GM23248 (cell line): ENCODE results near the gene ITIH2. TPM values are rescaled to one million over a fixed set of nuclear protein-coding genes. Genes with fewer than 3 reads are reported as not detected.
A peak's percentile ranks its signal among the peaks of the same experiment; 100 is the strongest.

Experiments used
- DNase-seq: peaks from one replicate; pipeline ENCODE4 v3.0.0-alpha.2; 2015
- H2AFZ ChIP-seq: fragments of 200-600 bp; sonication (generic); 2 replicates; pipeline ENCODE4 v1.6.1; 2016; ENCODE audit warnings: antibody characterized with exemption
- H3F3A ChIP-seq: fragments of 200-600 bp; sonication (generic); 2 replicates; pipeline ENCODE4 v1.6.1; 2016; ENCODE audit warnings: mild to moderate bottlenecking, antibody characterized with exemption, mixed run types; ENCODE audit not compliant: insufficient read depth
- H3K27ac ChIP-seq: fragments of 200-600 bp; sonication (generic); 2 replicates; pipeline ENCODE4 v1.5.1; 2016; ENCODE audit warnings: mild to moderate bottlenecking
- H3K27me3 ChIP-seq: fragments of 200-600 bp; sonication (generic); replicated peaks from 2 replicates; pipeline ENCODE4 v1.6.1; 2016; ENCODE audit warnings: mild to moderate bottlenecking; ENCODE audit not compliant: insufficient read depth
- H3K36me3 ChIP-seq: fragments of 200-600 bp; sonication (generic); 2 replicates; pipeline ENCODE4 v1.6.1; 2016; ENCODE audit warnings: low read depth, mild to moderate bottlenecking
- H3K4me1 ChIP-seq: fragments of 200-600 bp; sonication (generic); 2 replicates; pipeline ENCODE4 v1.6.1; 2016; ENCODE audit warnings: mild to moderate bottlenecking; ENCODE audit not compliant: insufficient read depth
- H3K4me2 ChIP-seq: fragments of 200-600 bp; sonication (generic); one replicate; pipeline ENCODE4 v1.6.1; 2016; ENCODE audit warnings: mild to moderate bottlenecking; ENCODE audit not compliant: unreplicated experiment
- H3K4me3 ChIP-seq: fragments of 200-600 bp; sonication (generic); 2 replicates; pipeline ENCODE4 v1.5.1; 2016; ENCODE audit warnings: mild to moderate bottlenecking
- H3K79me2 ChIP-seq: fragments of 200-600 bp; sonication (generic); 2 replicates; pipeline ENCODE4 v1.6.1; 2016; ENCODE audit warnings: mild to moderate bottlenecking; ENCODE audit not compliant: insufficient read depth
- H3K9ac ChIP-seq: fragments of 200-600 bp; sonication (generic); 2 replicates; pipeline ENCODE4 v1.6.1; 2016; ENCODE audit warnings: mild to moderate bottlenecking
- H3K9me2 ChIP-seq: fragments of 200-600 bp; sonication (generic); 2 replicates; pipeline ENCODE4 v1.6.1; 2016; ENCODE audit warnings: mixed run types, mild to moderate bottlenecking, moderate library complexity; ENCODE audit not compliant: insufficient read depth
- H3K9me3 ChIP-seq: fragments of 200-600 bp; sonication (generic); one replicate; pipeline ENCODE4 v1.6.1; 2017; ENCODE audit warnings: low read depth
- H4K20me1 ChIP-seq: fragments of 200-600 bp; sonication (generic); 2 replicates; pipeline ENCODE4 v1.6.0; 2016; ENCODE audit not compliant: insufficient read depth
- EZH2 ChIP-seq: fragments of 200-600 bp; sonication (generic); IDR thresholded peaks from 2 replicates; pipeline ENCODE4 v1.6.1; 2018; ENCODE audit warnings: antibody characterized with exemption, mild to moderate bottlenecking; ENCODE audit not compliant: insufficient read depth, poor library complexity, severe bottlenecking
- EZH2phosphoT487 ChIP-seq: fragments of 200-600 bp; sonication (generic); IDR thresholded peaks from 2 replicates; pipeline ENCODE4 v1.6.1; 2018; ENCODE audit warnings: antibody characterized with exemption, moderate library complexity, mild to moderate bottlenecking, low read depth; ENCODE audit not compliant: insufficient read depth
- WGBS, 2 experiments: methylation state at CpG; one replicate each; pipeline ENCODE4 v1.1.6; 2015 to 2017; ENCODE audit warnings: low lambda C conversion rate in 2 of 2, low coverage in 1 of 2; ENCODE audit errors: missing lambda C conversion rate in 2 of 2; 5-methylcytosine and 5-hydroxymethylcytosine counted together
- in situ Hi-C: fragments of 300-500 bp; cut with MboI; formaldehyde crosslinking; loops from 2 replicates; pipeline ENCODE4 v1.15.0; 2020
- polyA plus RNA-seq: library from polyadenylated mRNA; unstranded; fragments of >200 nt; fragmentation: Nextera tagmentation; extraction: Ambion mirVana; gene quantifications from 2 replicates; pipeline ENCODE4 v1.2.1, GENCODE V29; 2016
- total RNA-seq: library from RNA; depleted of rRNA; stranded (reverse); fragments of >200 nt; shearing (Covaris generic); gene quantifications from 2 replicates; pipeline ENCODE4 v1.2.3, GENCODE V29; 2014

ITIH2 gene
- total and polyA plus RNA-seq, 2 experiments from 2014 or later, result not detected

- DNase-seq, result no peak
- in situ Hi-C loops, result no loop called here
- no peaks in the 10 kb centered on the region for H4K20me1 ChIP-seq
- no peaks in the 10 kb centered on the region for H3K79me2 ChIP-seq
- no peak overlapping the region for H3K4me2 ChIP-seq
- no peak for TF ChIP-seq EZH2
- no peak for TF ChIP-seq EZH2phosphoT487
- no peak overlapping the region for H3K27ac ChIP-seq
- H3K36me3 ChIP-seq, result peaks cover 33% of the 10 kb centered on the region
- no peak overlapping the region for H3K9ac ChIP-seq
- H2AFZ ChIP-seq, result no peak overlapping the region
- H3K27me3 ChIP-seq, result no peaks in the 10 kb centered on the region
- H3K9me3 ChIP-seq, result no peaks in the 10 kb centered on the region
- no peak overlapping the region for H3K4me3 ChIP-seq
- no peaks in the 10 kb centered on the region for H3K4me1 ChIP-seq
- no peaks in the 10 kb centered on the region for H3F3A ChIP-seq
- WGBS, 2 experiments, result 88 to 92% methylated on average over 6 of the region's 6 CpGs
- H3K9me2 ChIP-seq, result no peaks in the 10 kb centered on the region
Measured at GRCh38 chr10:7752251-7752650, 49.1 kb downstream of the ITIH2 start.

DNA sequence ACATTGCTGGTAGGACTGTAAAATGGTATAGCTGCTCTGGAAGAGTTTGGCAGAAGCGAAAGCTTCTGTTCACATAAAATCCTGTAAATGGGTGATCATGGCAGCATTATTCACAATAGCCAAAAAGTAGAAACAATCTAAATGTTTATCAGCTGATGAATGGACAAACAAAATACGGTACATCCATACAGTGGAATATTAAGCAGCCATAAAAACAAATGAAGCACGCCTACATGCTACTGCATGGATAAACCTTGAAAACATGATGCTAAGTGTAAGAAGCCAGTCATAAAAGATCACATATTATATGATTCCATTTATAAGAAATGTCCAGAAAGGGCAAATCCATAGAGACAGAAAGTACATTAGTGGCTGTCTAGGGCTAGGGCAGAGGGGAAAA, 52.0 kb downstream of the ITIH2 start:
- H3K36me3 ChIP-seq, result peaks cover 54% of the 10 kb centered on the region

GRCh38 chr10:7756360-7756992, 53.4 kb downstream of the ITIH2 start:
- no peaks in the 10 kb centered on the region for H3K9me2 ChIP-seq
- H3K4me1 ChIP-seq, result no peaks in the 10 kb centered on the region
- H3K9me3 ChIP-seq, result no peaks in the 10 kb centered on the region
- TF ChIP-seq EZH2, result no peak
- TF ChIP-seq EZH2phosphoT487, result no peak
- H4K20me1 ChIP-seq, result no peaks in the 10 kb centered on the region
- no peak overlapping the region for H3K9ac ChIP-seq
- no peak overlapping the region for H3K27ac ChIP-seq
- in situ Hi-C loops, result no loop called here
- H3K4me2 ChIP-seq, result no peak overlapping the region
- WGBS, 2 experiments, result 68 to 74% methylated on average over 7 of the region's 7 CpGs
- H3K4me3 ChIP-seq, result no peak overlapping the region
- no peaks in the 10 kb centered on the region for H3F3A ChIP-seq
- H3K36me3 ChIP-seq, result peaks cover 63% of the 10 kb centered on the region
- H3K79me2 ChIP-seq, result no peaks in the 10 kb centered on the region
- H3K27me3 ChIP-seq, result no peaks in the 10 kb centered on the region
- peak; percentile 48 for DNase-seq
- H2AFZ ChIP-seq, result no peak overlapping the region

More for the DNA sequence above, 52.0 kb downstream of the ITIH2 start:
- H3K79me2 ChIP-seq, result no peaks in the 10 kb centered on the region
- no peak overlapping the region for H2AFZ ChIP-seq
- H3K27me3 ChIP-seq, result no peaks in the 10 kb centered on the region
- 98 to 99% methylated on average over 3 of the region's 3 CpGs for WGBS, 2 experiments
- H4K20me1 ChIP-seq, result no peaks in the 10 kb centered on the region
- no peak for TF ChIP-seq EZH2phosphoT487
- no peak for TF ChIP-seq EZH2
- no peak for DNase-seq
- H3K9ac ChIP-seq, result no peak overlapping the region
- H3F3A ChIP-seq, result no peaks in the 10 kb centered on the region
- H3K9me2 ChIP-seq, result no peaks in the 10 kb centered on the region
- no peak overlapping the region for H3K27ac ChIP-seq
- no peaks in the 10 kb centered on the region for H3K4me1 ChIP-seq
- in situ Hi-C loops, result no loop called here
- no peaks in the 10 kb centered on the region for H3K9me3 ChIP-seq
- no peak overlapping the region for H3K4me2 ChIP-seq
- no peak overlapping the region for H3K4me3 ChIP-seq

GRCh38 chr10:7763929-7764328, 60.8 kb downstream of the ITIH2 start:
- H3K27me3 ChIP-seq, result no peaks in the 10 kb centered on the region
- no peak for DNase-seq

More at GRCh38 chr10:7763929-7764328, 60.8 kb downstream of the ITIH2 start:
- Histone ChIP-seq H3K4me1 (no peaks in the 10 kb centered on the region), H3F3A (no peaks in the 10 kb centered on the region), H3K27ac (no peak overlapping the region), H3K4me3 (no peak overlapping the region), H3K4me2 (no peak overlapping the region), H4K20me1 (no peaks in the 10 kb centered on the region), H3K9me2 (no peaks in the 10 kb centered on the region), H2AFZ (no peak overlapping the region), H3K9ac (no peak overlapping the region), H3K36me3 (peaks cover 69% of the 10 kb centered on the region), H3K79me2 (no peaks in the 10 kb centered on the region), H3K9me3 (no peaks in the 10 kb centered on the region)
- TF ChIP-seq EZH2, result no peak
- no peak for TF ChIP-seq EZH2phosphoT487
- in situ Hi-C loops, result no loop called here
- 95 to 96% methylated on average over 5 of the region's 5 CpGs for WGBS, 2 experiments
